ENCODE measurements around the gene OFD1. TPM values are rescaled to one million over a fixed set of nuclear protein-coding genes. Genes with fewer than 3 reads are reported as not detected.

Gene OFD1
- total RNA-seq, result 33.2 TPM

- peak; percentile 96 for DNase-seq (ENCODE audit: low spot score)
Observed at GRCh38 chrX:13734278-13735172, at the start of gene OFD1, which contains the start of gene TRAPPC2. Gene OFD1, plus strand, starts transcription at chrX:13734748. Its CDS starts 324 bp downstream, at chrX:13735072. Gene TRAPPC2, minus strand, starts transcription at chrX:13734620. Its CDS starts 14,657 bp downstream, at chrX:13719963.

GRCh38 chrX:13685126-13685763 lies 49.3 kb upstream of the OFD1 start:
- DNase-seq (ENCODE audit: low spot score), result no peak

GRCh38 chrX:13687203-13687602 lies 47.3 kb upstream of the OFD1 start:
- no peak for DNase-seq (ENCODE audit: low spot score)

GRCh38 chrX:13688384-13688957 lies 46.1 kb upstream of the OFD1 start:
- no peak for DNase-seq (ENCODE audit: low spot score)

- DNase-seq (ENCODE audit: low spot score), result peak; percentile 82
Observed at GRCh38 chrX:13688958-13689740, 45.4 kb upstream of the OFD1 start, which contains the start of gene RAB9A. Gene RAB9A, plus strand, starts transcription at chrX:13689128. Its CDS starts 19,619 bp downstream, at chrX:13708747.

- no peak for DNase-seq (ENCODE audit: low spot score)
Observed at GRCh38 chrX:13689741-13690211, 44.8 kb upstream of the OFD1 start.

GRCh38 chrX:13690836-13691235 lies 43.7 kb upstream of the OFD1 start:
- DNase-seq (ENCODE audit: low spot score), result no peak

GRCh38 chrX:13691841-13692371 lies 42.6 kb upstream of the OFD1 start:
- DNase-seq (ENCODE audit: low spot score), result no peak

GRCh38 chrX:13692771-13693231 lies 41.7 kb upstream of the OFD1 start:
- DNase-seq (ENCODE audit: low spot score), result no peak

- no peak for DNase-seq (ENCODE audit: low spot score)
Observed at GRCh38 chrX:13693341-13693961, 41.1 kb upstream of the OFD1 start.

GRCh38 chrX:13694359-13694758 lies 40.2 kb upstream of the OFD1 start:
- DNase-seq (ENCODE audit: low spot score), result no peak

- DNase-seq (ENCODE audit: low spot score), result no peak
Observed at GRCh38 chrX:13694983-13695382, 39.6 kb upstream of the OFD1 start.

- DNase-seq (ENCODE audit: low spot score), result no peak
Observed at GRCh38 chrX:13695601-13696115, 38.9 kb upstream of the OFD1 start.

GRCh38 chrX:13697455-13697854 lies 37.1 kb upstream of the OFD1 start:
- no peak for DNase-seq (ENCODE audit: low spot score)

- DNase-seq (ENCODE audit: low spot score), result no peak
Observed at GRCh38 chrX:13697976-13698375, 36.6 kb upstream of the OFD1 start.

- no peak for DNase-seq (ENCODE audit: low spot score)
Observed at GRCh38 chrX:13698432-13698831, 36.1 kb upstream of the OFD1 start.

- no peak for DNase-seq (ENCODE audit: low spot score)
Observed at GRCh38 chrX:13699183-13699826, 35.2 kb upstream of the OFD1 start.

- DNase-seq (ENCODE audit: low spot score), result no peak
Observed at GRCh38 chrX:13700380-13700779, 34.2 kb upstream of the OFD1 start.

- DNase-seq (ENCODE audit: low spot score), result no peak
Observed at GRCh38 chrX:13702111-13702789, 32.3 kb upstream of the OFD1 start.
